PC-3 (cell line): ENCODE results near the gene ADGRV1. TPM values are rescaled to one million over a fixed set of nuclear protein-coding genes. Genes with fewer than 3 reads are reported as not detected.

Experiments
- ATAC-seq: fragments of 200-7000 bp; cut with Tn5 transposase; 2 replicates; pipeline ENCODE4 v1.9.1; 2020; ENCODE audit warnings: mild to moderate bottlenecking, moderate library complexity
- BruUV-seq: library from RNA; stranded (reverse); fragments of 400-500 nt; replicated peaks from 2 replicates; lab custom pipeline; 2021; lab: Mats Ljungman, UMichigan
- CTCF ChIA-PET: fragments of 300-600 bp; sonication (Branson Sonifier 250); formaldehyde crosslinking; loops from one replicate; lab custom pipeline; 2022; ENCODE audit warnings: antibody characterized with exemption; lab: Charles Lee
- POLR2A ChIA-PET: fragments of 300-600 bp; sonication (Branson Sonifier 250); formaldehyde crosslinking; loops from one replicate; lab custom pipeline; 2022; ENCODE audit warnings: antibody characterized with exemption; ENCODE audit not compliant: unreplicated experiment; lab: Charles Lee
- DNase-seq: peaks from one replicate; pipeline ENCODE4 v3.0.0-alpha.2; 2015
- H2AFZ ChIP-seq: fragments of 300-600 bp; sonication (generic); 2 replicates; pipeline ENCODE4 v1.6.0; 2016; ENCODE audit warnings: antibody characterized with exemption, low read length
- H3F3A ChIP-seq: fragments of 300-600 bp; sonication (generic); one replicate; pipeline ENCODE4 v1.6.0; 2017; ENCODE audit warnings: antibody characterized with exemption, low read length, control low read depth, mild to moderate bottlenecking; ENCODE audit not compliant: unreplicated experiment
- H3K27ac ChIP-seq: fragments of 300-600 bp; sonication (generic); 2 replicates; pipeline ENCODE4 v1.5.1; 2016; ENCODE audit warnings: mild to moderate bottlenecking, low read length
- H3K27me3 ChIP-seq: fragments of 300-600 bp; sonication (generic); 2 replicates; pipeline ENCODE4 v1.6.1; 2016; ENCODE audit warnings: low read length, mixed read lengths
- H3K36me3 ChIP-seq: fragments of 300-600 bp; sonication (generic); 2 replicates; pipeline ENCODE4 v1.6.1; 2016; ENCODE audit warnings: low read depth, mixed run types, low read length, mixed read lengths
- H3K4me1 ChIP-seq: fragments of 300-600 bp; sonication (generic); 2 replicates; pipeline ENCODE4 v1.5.1; 2016; ENCODE audit warnings: low read length; ENCODE audit not compliant: insufficient read depth
- H3K4me2 ChIP-seq: fragments of 300-600 bp; sonication (generic); 2 replicates; pipeline ENCODE4 v1.6.0; 2016; ENCODE audit warnings: low read length
- H3K4me3 ChIP-seq: fragments of 300-600 bp; sonication (generic); 2 replicates; pipeline ENCODE4 v1.5.1; 2016; ENCODE audit warnings: mild to moderate bottlenecking, low read length, mixed read lengths
- H3K79me2 ChIP-seq: fragments of 300-600 bp; sonication (generic); 2 replicates; pipeline ENCODE4 v1.6.1; 2017; ENCODE audit warnings: low read length, mixed read lengths
- H3K9ac ChIP-seq: fragments of 300-600 bp; sonication (generic); 2 replicates; pipeline ENCODE4 v1.6.0; 2016; ENCODE audit warnings: mild to moderate bottlenecking, low read length
- H3K9me2 ChIP-seq: fragments of 300-600 bp; sonication (generic); replicated peaks from 2 replicates; pipeline ENCODE4 v1.6.1; 2016; ENCODE audit warnings: mixed run types, low read length, mixed read lengths
- H3K9me3 ChIP-seq: fragments of 300-600 bp; sonication (generic); 2 replicates; pipeline ENCODE4 v1.6.1; 2016; ENCODE audit warnings: low read length, mixed read lengths
- H4K20me1 ChIP-seq: fragments of 300-600 bp; sonication (generic); 2 replicates; pipeline ENCODE4 v1.6.1; 2016; ENCODE audit warnings: low read length, mixed read lengths
- EZH2 ChIP-seq: fragments of 300-600 bp; sonication (generic); IDR thresholded peaks from one replicate; pipeline ENCODE4 v1.6.1; 2017; ENCODE audit warnings: antibody characterized with exemption, mild to moderate bottlenecking, low read length; ENCODE audit not compliant: unreplicated experiment
- EZH2phosphoT487 ChIP-seq: fragments of 300-600 bp; sonication (generic); IDR thresholded peaks from 2 replicates; pipeline ENCODE4 v1.6.1; 2018; ENCODE audit warnings: mild to moderate bottlenecking, antibody characterized with exemption, low read length, borderline replicate concordance
- intact Hi-C: fragments of 100-400 bp; cut with micrococcal nuclease; formaldehyde crosslinking; loops from 2 replicates; pipeline ENCODE4 v1.9.0; 2023
- total RNA-seq: library from RNA; depleted of rRNA; stranded (reverse); fragments of >200 nt; gene quantifications from 2 replicates; pipeline ENCODE4 v1.2.3, GENCODE V29; 2014
- TF ChIP-seq, protein P1 (sequence below): fragments of 300-600 bp; sonication (generic); conservative IDR thresholded peaks from 2 replicates; pipeline ENCODE4 v1.5.1; 2017; ENCODE audit warnings: antibody characterized with exemption, low read depth, mild to moderate bottlenecking, low read length

ADGRV1 gene
- total RNA-seq, 1 experiment from 2014 or later, result 22.7 TPM

DNA sequence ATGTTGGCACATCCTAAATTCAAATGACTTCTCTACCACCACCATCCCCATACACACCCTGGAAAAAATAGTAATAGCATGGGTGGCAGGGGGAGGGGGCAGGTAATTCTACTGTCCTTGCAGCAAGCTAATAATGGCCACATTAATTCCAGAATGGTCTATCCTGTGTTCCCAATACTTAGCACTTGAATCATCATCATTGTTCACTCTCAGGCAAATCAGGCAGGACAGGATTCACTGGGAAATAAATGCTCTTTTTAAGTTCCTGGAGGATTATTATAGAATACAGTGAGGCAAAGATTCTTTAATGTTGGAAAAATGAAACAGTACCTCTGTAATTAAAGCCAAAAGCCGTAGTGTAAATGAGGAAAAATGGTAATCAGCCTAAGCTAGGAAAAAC lies 570.0 kb downstream of the ADGRV1 start:
- ATAC-seq (no peak), DNase-seq (peak; percentile 14)
- no peaks in the 10 kb centered on the region for H3K79me2 ChIP-seq
- no peaks in the 10 kb centered on the region for H3K36me3 ChIP-seq
- H3K9me3 ChIP-seq, result no peaks in the 10 kb centered on the region
- H3K4me1 ChIP-seq, result peaks cover 52% of the 10 kb centered on the region
- no peaks in the 10 kb centered on the region for H3K27me3 ChIP-seq
- ChIA-PET POLR2A (no interaction called here), CTCF (interaction anchor here (0.9 kb wide), 1 partner anchor 255 kb away, joined by 3 read pairs; no protein-coding TSS in a partner anchor)
- H3K4me3 ChIP-seq, result no peak overlapping the region
- no peaks in the 10 kb centered on the region for H4K20me1 ChIP-seq
- intact Hi-C loops, result no loop called here
- no peak overlapping the region for H2AFZ ChIP-seq
- no peaks in the 10 kb centered on the region for H3F3A ChIP-seq
- no peak overlapping the region for H3K4me2 ChIP-seq
- BruUV-seq, result no TSS peak
- H3K9ac ChIP-seq, result no peak overlapping the region
- no peak overlapping the region for H3K27ac ChIP-seq
- H3K9me2 ChIP-seq, result no peaks in the 10 kb centered on the region
- no peak for TF ChIP-seq EZH2
- TF ChIP-seq EZH2phosphoT487, result no peak
- TF ChIP-seq, protein P1, sequence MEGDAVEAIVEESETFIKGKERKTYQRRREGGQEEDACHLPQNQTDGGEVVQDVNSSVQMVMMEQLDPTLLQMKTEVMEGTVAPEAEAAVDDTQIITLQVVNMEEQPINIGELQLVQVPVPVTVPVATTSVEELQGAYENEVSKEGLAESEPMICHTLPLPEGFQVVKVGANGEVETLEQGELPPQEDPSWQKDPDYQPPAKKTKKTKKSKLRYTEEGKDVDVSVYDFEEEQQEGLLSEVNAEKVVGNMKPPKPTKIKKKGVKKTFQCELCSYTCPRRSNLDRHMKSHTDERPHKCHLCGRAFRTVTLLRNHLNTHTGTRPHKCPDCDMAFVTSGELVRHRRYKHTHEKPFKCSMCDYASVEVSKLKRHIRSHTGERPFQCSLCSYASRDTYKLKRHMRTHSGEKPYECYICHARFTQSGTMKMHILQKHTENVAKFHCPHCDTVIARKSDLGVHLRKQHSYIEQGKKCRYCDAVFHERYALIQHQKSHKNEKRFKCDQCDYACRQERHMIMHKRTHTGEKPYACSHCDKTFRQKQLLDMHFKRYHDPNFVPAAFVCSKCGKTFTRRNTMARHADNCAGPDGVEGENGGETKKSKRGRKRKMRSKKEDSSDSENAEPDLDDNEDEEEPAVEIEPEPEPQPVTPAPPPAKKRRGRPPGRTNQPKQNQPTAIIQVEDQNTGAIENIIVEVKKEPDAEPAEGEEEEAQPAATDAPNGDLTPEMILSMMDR, result no peak

DNA sequence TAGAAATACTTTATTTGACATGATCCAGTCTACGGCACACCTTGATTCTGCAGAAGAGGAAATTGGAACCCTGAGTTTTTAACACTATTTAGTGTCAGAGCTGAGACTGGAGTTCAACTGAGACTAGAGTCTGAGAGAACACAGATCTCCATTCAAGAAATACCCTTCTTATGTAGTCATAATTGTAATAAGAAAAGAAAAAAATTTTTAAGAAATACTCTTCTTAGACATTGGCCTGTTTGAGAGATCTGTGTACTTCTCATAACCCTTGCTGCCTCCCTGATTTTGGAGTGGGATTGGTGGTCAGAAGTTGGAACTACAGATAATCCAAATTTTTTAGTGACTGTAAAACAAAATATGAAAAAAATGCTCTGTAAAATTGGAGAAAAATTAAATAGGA lies 571.2 kb downstream of the ADGRV1 start:
- POLR2A ChIA-PET, result no interaction called here
- Histone ChIP-seq H3K27me3 (no peaks in the 10 kb centered on the region), H3K9ac (no peak overlapping the region), H3K27ac (no peak overlapping the region), H2AFZ (no peak overlapping the region), H3K9me3 (no peaks in the 10 kb centered on the region), H3F3A (no peaks in the 10 kb centered on the region), H3K36me3 (no peaks in the 10 kb centered on the region), H3K4me3 (no peak overlapping the region), H3K4me1 (peaks cover 53% of the 10 kb centered on the region), H3K79me2 (no peaks in the 10 kb centered on the region), H3K9me2 (no peaks in the 10 kb centered on the region), H4K20me1 (no peaks in the 10 kb centered on the region), H3K4me2 (no peak overlapping the region)
- intact Hi-C loops, result no loop called here
- no TSS peak for BruUV-seq
- no peak for ATAC-seq
- DNase-seq, result no peak
- CTCF ChIA-PET, result no interaction called here
- TF ChIP-seq EZH2phosphoT487, result no peak
- TF ChIP-seq, protein P1, result no peak
- no peak for TF ChIP-seq EZH2

DNA sequence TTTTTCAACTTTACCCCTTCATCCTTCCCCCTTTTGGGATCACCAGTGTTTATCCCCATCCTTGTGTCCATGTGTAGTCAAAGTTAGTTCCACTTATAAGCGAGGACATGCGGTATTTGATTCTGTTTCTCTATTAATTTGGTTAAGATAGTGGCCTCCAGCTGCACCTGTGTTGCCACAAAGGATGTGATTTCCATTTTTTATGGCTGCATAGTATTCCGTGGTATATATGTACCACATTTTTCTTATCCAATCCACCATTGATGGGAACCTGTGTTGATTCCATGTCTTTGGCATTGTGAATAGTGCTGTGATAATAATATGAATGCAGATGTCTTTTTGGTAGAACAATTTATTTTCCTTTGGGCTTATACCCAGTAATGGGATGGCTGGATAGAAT lies 572.2 kb downstream of the ADGRV1 start:
- no peaks in the 10 kb centered on the region for H3K79me2 ChIP-seq
- H3K9me2 ChIP-seq, result no peaks in the 10 kb centered on the region
- ChIA-PET POLR2A (no interaction called here), CTCF (no interaction called here)
- no peaks in the 10 kb centered on the region for H3K36me3 ChIP-seq
- no peak overlapping the region for H2AFZ ChIP-seq
- no TSS peak for BruUV-seq
- H3K27me3 ChIP-seq, result no peaks in the 10 kb centered on the region
- no peak for ATAC-seq
- intact Hi-C loops, result no loop called here
- peaks cover 57% of the 10 kb centered on the region for H3K4me1 ChIP-seq
- H3K27ac ChIP-seq, result no peak overlapping the region
- H3K4me2 ChIP-seq, result no peak overlapping the region
- H4K20me1 ChIP-seq, result no peaks in the 10 kb centered on the region
- no peak overlapping the region for H3K9ac ChIP-seq
- DNase-seq, result no peak
- H3K4me3 ChIP-seq, result no peak overlapping the region
- TF ChIP-seq EZH2 (no peak), EZH2phosphoT487 (no peak)
- TF ChIP-seq, protein P1, result no peak
- H3F3A ChIP-seq, result peaks cover 3% of the 10 kb centered on the region
- no peaks in the 10 kb centered on the region for H3K9me3 ChIP-seq
